Parathyroid adenoma (tissue), 2 donors: ENCODE results near the gene DPH5.
"Not testable (repeated sequence)": the region's sequence is repeated elsewhere in the genome, so short reads cannot be mapped to it uniquely, and the experiment has no call there.

Experiments used
- H2AFZ ChIP-seq: fragments of 300-600 bp; sonication (generic); one replicate; pipeline ENCODE4 v1.7.0; 2017; ENCODE audit warnings: antibody characterized with exemption, mild to moderate bottlenecking
- H3K27ac ChIP-seq: fragments of 300-600 bp; sonication (generic); one replicate; pipeline ENCODE4 v1.7.0; 2017
- H3K27me3 ChIP-seq: fragments of 300-600 bp; sonication (generic); one replicate; pipeline ENCODE4 v1.7.0; 2017; ENCODE audit warnings: low read length; ENCODE audit not compliant: control insufficient read depth, insufficient read depth
- H3K36me3 ChIP-seq: fragments of 300-600 bp; sonication (generic); one replicate; pipeline ENCODE4 v1.7.0; 2017; ENCODE audit warnings: low read length; ENCODE audit not compliant: control insufficient read depth, insufficient read depth
- H3K4me1 ChIP-seq: fragments of 300-600 bp; sonication (generic); one replicate; pipeline ENCODE4 v1.7.0; 2017; ENCODE audit warnings: control low read depth
- H3K4me2 ChIP-seq: fragments of 300-600 bp; sonication (generic); one replicate; pipeline ENCODE4 v1.7.0; 2017; ENCODE audit warnings: low read length
- H3K4me3 ChIP-seq: fragments of 300-600 bp; sonication (generic); one replicate; pipeline ENCODE4 v1.7.0; 2017; ENCODE audit warnings: low read depth, low read length
- H3K79me2 ChIP-seq: fragments of 300-600 bp; sonication (generic); one replicate; pipeline ENCODE4 v1.7.0; 2017; ENCODE audit warnings: control low read depth
- H3K9ac ChIP-seq: fragments of 300-600 bp; sonication (generic); one replicate; pipeline ENCODE4 v1.7.0; 2017; ENCODE audit warnings: mild to moderate bottlenecking
- H3K9me3 ChIP-seq: fragments of 300-600 bp; sonication (generic); one replicate; pipeline ENCODE4 v1.7.0; 2017; ENCODE audit warnings: low read length; ENCODE audit not compliant: control insufficient read depth
- CTCF ChIP-seq: fragments of 300-600 bp; sonication (generic); IDR thresholded peaks from one replicate; pipeline ENCODE4 v1.7.0; 2017; ENCODE audit warnings: antibody characterized with exemption, mild to moderate bottlenecking
- donor health status: primary hyperparathyroidism.

Gene DPH5

GRCh38 chr1:100950337-100950736, 75.2 kb downstream of the DPH5 start:
- Histone ChIP-seq H2AFZ (no peak overlapping the region), H3K36me3 (no peaks in the 10 kb centered on the region), H3K9me3 (no peaks in the 10 kb centered on the region), H3K9ac (no peak overlapping the region), H3K27me3 (no peaks in the 10 kb centered on the region), H3K4me3 (no peak overlapping the region), H3K27ac (no peak overlapping the region), H3K4me2 (no peak overlapping the region), H3K79me2 (peaks cover 4% of the 10 kb centered on the region), H3K4me1 (no peaks in the 10 kb centered on the region)
- no peak for TF ChIP-seq CTCF

GRCh38 chr1:100949515-100950158, 75.9 kb downstream of the DPH5 start:
- not testable (repeated sequence) for H3K4me1 ChIP-seq, H2AFZ ChIP-seq, H3K27me3 ChIP-seq, H3K27ac ChIP-seq, H3K9ac ChIP-seq, H3K4me3 ChIP-seq, H3K9me3 ChIP-seq, H3K79me2 ChIP-seq, H3K36me3 ChIP-seq, H3K4me2 ChIP-seq

GRCh38 chr1:100948721-100949405, 76.7 kb downstream of the DPH5 start:
- H3K9me3 ChIP-seq, H2AFZ ChIP-seq, H3K4me2 ChIP-seq, H3K27ac ChIP-seq, H3K27me3 ChIP-seq, H3K79me2 ChIP-seq, H3K4me1 ChIP-seq, H3K4me3 ChIP-seq, H3K9ac ChIP-seq, H3K36me3 ChIP-seq: not testable (repeated sequence)

GRCh38 chr1:100947816-100948215, 77.8 kb downstream of the DPH5 start:
- not testable (repeated sequence) for H3K4me2 ChIP-seq, H3K36me3 ChIP-seq, H3K4me3 ChIP-seq, H2AFZ ChIP-seq, H3K9ac ChIP-seq, H3K27me3 ChIP-seq, H3K9me3 ChIP-seq, H3K79me2 ChIP-seq, H3K4me1 ChIP-seq, H3K27ac ChIP-seq

- H3K4me2 ChIP-seq, H3K36me3 ChIP-seq, H2AFZ ChIP-seq, H3K9me3 ChIP-seq, H3K27me3 ChIP-seq, H3K4me3 ChIP-seq, H3K4me1 ChIP-seq, H3K27ac ChIP-seq, H3K9ac ChIP-seq, H3K79me2 ChIP-seq: not testable (repeated sequence)
Observed at GRCh38 chr1:100946064-100946463, 79.5 kb downstream of the DPH5 start.

GRCh38 chr1:100943533-100943932, 82.1 kb downstream of the DPH5 start:
- Histone ChIP-seq H3K4me2 (no peak overlapping the region), H3K9me3 (no peaks in the 10 kb centered on the region), H3K9ac (no peak overlapping the region), H2AFZ (no peak overlapping the region), H3K4me3 (no peak overlapping the region), H3K27ac (no peak overlapping the region), H3K36me3 (no peaks in the 10 kb centered on the region), H3K79me2 (peaks cover 4% of the 10 kb centered on the region), H3K27me3 (no peaks in the 10 kb centered on the region), H3K4me1 (peaks cover 2% of the 10 kb centered on the region)
- no peak for TF ChIP-seq CTCF
